Bone marrow (tissue), 2 donors: Measurements from ENCODE around the gene USP16.

Experiments
- DNase-seq, 2 donors: peaks; one replicate each; lab custom pipeline; 2025; lab: John Stamatoyannopoulos, UW

The USP16 gene

DNA sequence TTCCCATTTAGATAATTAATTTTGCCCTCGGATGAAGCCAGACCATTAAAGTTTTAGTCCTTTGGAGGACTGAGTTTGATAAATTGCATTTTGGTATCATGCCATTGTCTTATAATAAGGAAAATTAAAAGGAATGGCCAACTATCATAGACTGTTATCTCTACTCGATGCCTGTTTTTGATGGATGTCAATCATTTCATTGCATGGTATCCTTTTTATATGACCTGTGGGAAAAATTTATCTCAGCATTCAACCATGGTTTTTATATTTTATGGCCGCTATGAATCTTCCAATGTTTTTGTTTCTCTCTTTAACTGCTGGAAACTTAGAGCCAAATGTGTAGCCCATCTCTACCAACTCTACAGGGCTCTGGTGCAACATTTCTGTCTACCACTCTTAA is 58.8 kb downstream of the USP16 start:
- DNase-seq, result no peak

DNA sequence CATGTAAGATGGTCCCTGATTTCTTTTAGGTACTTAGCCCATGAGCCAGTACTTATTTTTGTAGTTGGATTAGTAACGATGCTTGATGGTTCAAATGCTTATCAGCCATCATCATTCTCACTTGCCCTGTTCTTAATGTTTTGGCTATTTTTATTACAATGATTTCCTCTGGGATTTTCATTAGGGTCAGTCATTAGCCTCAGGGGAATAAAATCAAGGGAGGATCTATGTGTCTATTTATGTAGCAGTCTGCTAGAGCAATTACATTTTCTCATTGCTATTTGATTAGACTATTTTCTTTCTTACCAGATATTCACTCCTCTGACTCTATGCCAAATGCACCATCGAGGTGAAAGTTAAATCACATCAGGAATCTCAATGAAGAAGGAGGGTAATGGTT is 59.9 kb downstream of the USP16 start:
- no peak for DNase-seq

DNA sequence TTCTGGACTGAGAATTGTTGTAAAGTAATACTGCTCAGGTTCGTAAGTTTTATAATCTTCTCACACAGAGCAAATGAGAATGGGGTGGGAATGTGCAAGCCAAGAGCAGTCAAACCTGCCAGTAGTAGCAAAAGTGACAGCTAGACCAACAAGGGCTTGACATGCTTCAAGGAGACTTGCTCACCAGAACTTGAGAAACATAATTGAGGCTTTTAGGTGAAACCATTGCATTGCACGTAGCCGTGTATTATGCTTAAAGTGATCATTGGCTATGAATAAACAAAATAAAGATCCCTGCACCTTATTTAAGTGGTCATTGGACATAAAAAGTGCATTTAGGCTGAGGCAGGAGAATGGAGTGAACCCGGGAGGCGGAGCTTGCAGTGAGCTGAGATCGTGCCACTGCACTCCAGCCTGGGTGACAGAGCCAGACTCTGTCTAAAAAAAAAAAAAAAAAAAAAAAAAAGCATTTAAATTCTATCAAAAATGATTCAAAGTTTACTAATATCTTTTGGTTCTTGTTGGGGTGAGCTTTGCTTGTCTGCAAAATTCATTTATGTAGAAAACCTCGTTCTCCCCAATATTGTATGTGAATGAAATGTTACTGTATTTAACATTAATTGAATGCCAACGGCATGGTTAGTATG is 60.8 kb downstream of the USP16 start:
- no peak for DNase-seq

DNA sequence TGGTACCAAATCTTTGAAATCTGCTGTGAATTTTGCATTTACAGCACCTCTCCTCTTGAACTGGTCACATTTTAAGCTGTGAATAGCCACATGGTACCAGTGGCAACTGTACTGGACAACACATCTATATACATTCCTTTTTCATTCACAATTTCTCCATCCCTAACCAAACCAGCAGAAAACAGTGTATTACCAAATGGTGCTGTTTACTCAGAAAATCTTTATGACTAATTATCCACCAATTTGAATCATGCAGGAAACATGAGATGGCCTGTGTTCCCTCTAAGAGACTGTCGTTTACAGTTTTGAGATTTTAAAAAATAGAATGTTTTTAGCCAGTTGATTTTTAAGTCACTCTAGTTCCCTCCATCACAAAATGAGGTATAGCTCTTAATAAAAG is 66.6 kb downstream of the USP16 start:
- DNase-seq, result no peak

DNA sequence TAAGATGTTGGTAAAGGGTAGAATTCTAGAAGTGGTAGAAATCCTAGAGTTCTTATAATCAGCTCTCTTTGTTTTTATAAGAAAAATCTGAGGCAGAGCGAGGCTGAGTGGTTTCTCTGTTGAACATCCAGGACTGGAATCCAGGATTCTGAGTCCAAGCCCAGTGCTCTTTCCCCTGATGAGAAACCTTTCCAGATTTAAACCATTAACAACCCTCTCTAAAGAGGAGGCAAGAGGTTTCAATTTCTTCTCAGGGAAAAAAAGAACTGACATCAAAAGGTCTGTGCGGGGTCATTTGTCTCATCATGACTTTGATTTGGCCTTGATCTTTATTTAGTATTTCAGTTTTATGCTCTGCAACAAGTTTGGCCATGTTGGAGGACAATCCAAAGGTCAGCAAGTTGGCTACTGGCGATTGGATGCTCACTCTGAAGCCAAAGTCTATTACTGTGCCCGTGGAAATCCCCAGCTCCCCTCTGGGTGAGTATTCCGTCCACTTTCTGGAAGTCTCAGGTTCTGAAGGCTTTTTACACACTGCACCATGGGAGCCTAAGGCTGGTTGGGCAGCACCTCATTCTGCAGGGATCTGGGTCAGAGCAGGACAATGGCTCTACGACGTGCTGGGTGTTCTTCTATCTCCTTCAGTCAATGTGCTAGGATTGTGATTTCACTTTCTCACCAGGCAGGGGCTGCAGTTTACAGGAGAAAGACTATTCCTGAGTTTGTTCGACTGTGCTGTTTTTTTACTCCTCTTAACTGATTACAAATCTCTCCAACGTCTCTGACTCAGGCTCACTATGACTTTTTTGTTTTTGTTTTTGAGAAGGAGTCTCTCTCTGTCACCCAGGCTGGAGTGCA is 67.9 kb downstream of the USP16 start:
- DNase-seq, result peak in 1 of 2 donors; percentile 59

DNA sequence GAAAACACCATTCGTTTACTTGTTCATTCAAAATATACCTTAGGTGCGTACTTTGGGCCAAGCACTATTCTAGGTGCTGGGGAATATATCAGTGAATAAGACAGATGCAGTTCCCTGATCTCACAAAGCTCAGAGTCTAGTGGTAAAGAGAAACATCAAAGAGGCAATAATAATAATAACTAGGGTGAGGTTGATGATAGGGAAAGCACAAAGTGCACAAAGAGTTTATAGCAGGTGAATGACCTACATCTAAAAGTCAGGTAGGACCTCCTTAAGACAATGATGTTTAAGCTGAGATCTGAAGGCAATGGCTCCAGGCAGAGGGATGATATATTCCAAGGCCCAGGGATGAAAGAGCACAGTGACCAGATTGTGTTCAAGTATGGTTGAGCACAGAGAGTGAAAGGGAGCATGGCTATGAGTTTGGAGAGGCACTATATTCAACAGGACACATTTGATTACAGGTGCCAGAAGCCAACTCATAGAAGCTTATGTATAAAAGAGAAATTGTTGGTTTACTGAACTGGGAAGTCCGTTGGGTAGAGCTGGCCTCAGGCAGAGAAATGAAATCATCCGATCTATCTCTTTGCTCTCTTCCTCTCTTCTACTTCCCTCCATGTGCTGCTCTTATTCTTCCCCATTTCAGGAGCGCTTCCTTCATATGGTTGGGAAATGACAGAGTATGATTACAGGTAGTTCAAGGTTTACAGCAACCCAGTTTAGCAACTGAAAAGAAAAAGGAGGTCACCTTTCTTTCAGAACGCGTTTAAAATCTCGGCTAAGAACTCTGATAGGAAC is 71.9 kb downstream of the USP16 start:
- no peak for DNase-seq

DNA sequence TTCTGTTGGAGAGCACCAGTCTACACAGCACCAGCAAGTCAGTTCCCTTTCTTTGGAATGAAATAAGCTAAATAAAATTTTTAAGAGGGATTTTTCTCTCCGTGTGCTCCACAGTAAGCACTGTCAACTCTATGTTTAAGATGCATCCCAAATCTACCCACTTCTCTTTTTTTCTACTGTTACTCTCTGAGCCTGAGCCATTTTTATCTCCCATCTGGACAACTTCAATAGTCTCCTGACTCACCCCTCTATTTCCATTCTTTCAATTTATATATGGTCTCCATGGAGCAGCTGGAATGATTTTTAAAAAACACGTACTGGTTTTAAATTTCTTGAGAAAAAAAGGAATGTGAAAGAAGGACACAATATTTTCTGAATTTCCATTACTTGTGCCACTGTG is 73.7 kb downstream of the USP16 start:
- DNase-seq, result peak in 1 of 2 donors; percentile 13

DNA sequence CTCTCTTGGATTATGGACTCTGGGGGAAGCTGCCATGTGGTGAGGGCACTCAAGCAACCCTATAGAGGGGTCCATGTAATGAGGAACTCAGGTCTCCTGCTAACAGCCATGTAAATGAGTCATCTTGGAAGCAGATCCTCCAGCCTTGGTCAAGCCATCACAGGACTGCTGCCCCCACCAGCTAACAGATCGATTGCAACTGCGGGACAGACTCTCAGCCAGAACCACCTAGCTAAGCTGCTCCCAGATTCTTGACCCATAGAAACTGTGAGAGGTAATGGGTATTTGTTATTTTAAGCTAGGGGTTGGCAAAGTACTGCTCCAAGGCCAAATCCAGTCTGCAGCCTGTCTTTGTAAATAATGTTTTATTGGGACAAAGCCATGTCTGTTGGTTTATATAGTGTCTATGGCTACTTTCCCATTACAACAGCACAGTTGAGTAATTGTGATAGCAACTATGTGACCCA is 78.4 kb downstream of the USP16 start:
- no peak for DNase-seq
